Panc1 (cell line): ENCODE measurements around the gene KRT75. TPM values are rescaled to one million over a fixed set of nuclear protein-coding genes. Genes with fewer than 3 reads are reported as not detected.
A peak's percentile ranks its signal among the peaks of the same experiment; 100 is the strongest.

Experiments used
- ATAC-seq: fragments of 200-7000 bp; cut with Tn5 transposase; 2 replicates; pipeline ENCODE4 v1.9.1; 2020; ENCODE audit warnings: mild to moderate bottlenecking, moderate library complexity
- BruUV-seq: library from RNA; stranded (reverse); fragments of 400-500 nt; replicated peaks from 2 replicates; lab custom pipeline; 2021; lab: Mats Ljungman, UMichigan
- CTCF ChIA-PET: fragments of 300-600 bp; sonication (Branson Sonifier 250); formaldehyde crosslinking; loops from one replicate; lab custom pipeline; 2022; ENCODE audit warnings: antibody characterized with exemption; lab: Charles Lee
- POLR2A ChIA-PET: fragments of 300-600 bp; sonication (Branson Sonifier 250); formaldehyde crosslinking; loops from one replicate; lab custom pipeline; 2022; ENCODE audit warnings: antibody characterized with exemption; lab: Charles Lee
- DNase-seq: peaks from one replicate; pipeline ENCODE4 v3.0.0-alpha.2; 2010; ENCODE audit warnings: low read depth, low spot score
- H3K27ac ChIP-seq: 2 replicates; pipeline ENCODE4 v1.5.1; 2011; ENCODE audit warnings: mild to moderate bottlenecking, low read length, inconsistent platforms
- H3K27me3 ChIP-seq: fragments of 200-500 bp; sonication (Bioruptor generic); 2 replicates; pipeline ENCODE4 v1.6.0; 2014; ENCODE audit warnings: low read length, inconsistent platforms; ENCODE audit not compliant: control insufficient read depth, insufficient read depth
- H3K36me3 ChIP-seq: fragments of 200-500 bp; sonication (Bioruptor generic); 2 replicates; pipeline ENCODE4 v1.5.1; 2014; ENCODE audit warnings: inconsistent platforms, mild to moderate bottlenecking, low read length, moderate library complexity; ENCODE audit not compliant: control insufficient read depth, insufficient read depth
- H3K4me1 ChIP-seq: 2 replicates; pipeline ENCODE4 v1.5.1; 2011; ENCODE audit warnings: inconsistent platforms, mild to moderate bottlenecking, low read length, moderate library complexity; ENCODE audit not compliant: control insufficient read depth, insufficient read depth
- H3K4me3 ChIP-seq, 2 experiments: 2 replicates each; pipeline ENCODE4 v1.5.1; 2011 to 2012; ENCODE audit warnings: low read depth in 2 of 2, low read length in 2 of 2, mild to moderate bottlenecking in 2 of 2, inconsistent platforms in 1 of 2, moderate library complexity in 1 of 2
- H3K9me3 ChIP-seq: fragments of 200-500 bp; sonication (Bioruptor generic); 2 replicates; pipeline ENCODE4 v1.5.1; 2014; ENCODE audit warnings: low read depth, mild to moderate bottlenecking, inconsistent platforms, low read length, moderate library complexity; ENCODE audit not compliant: control insufficient read depth, insufficient read depth
- CTCF ChIP-seq: fragments of 450-650 bp; IDR thresholded peaks from 2 replicates; pipeline ENCODE4 v1.5.1; 2017; ENCODE audit warnings: mild to moderate bottlenecking
- POLR2AphosphoS5 ChIP-seq: IDR thresholded peaks from 2 replicates; pipeline ENCODE4 v1.6.1; 2012; ENCODE audit warnings: mild to moderate bottlenecking, low read depth, low read length, moderate library complexity
- REST ChIP-seq, 2 experiments: IDR thresholded peaks; 2 replicates each; pipeline ENCODE4 v1.6.1; 2011 to 2012; ENCODE audit warnings: low read depth in 2 of 2, control low read depth in 1 of 2, low read length in 1 of 2, mild to moderate bottlenecking in 1 of 2, moderate library complexity in 1 of 2; ENCODE audit not compliant: insufficient read depth in 1 of 2
- SIN3A ChIP-seq: IDR thresholded peaks from 2 replicates; pipeline ENCODE4 v1.6.1; 2012; ENCODE audit warnings: low read depth, mild to moderate bottlenecking, low read length, moderate library complexity, borderline replicate concordance; ENCODE audit not compliant: insufficient read depth
- TCF7L2 ChIP-seq: IDR thresholded peaks from 2 replicates; pipeline ENCODE4 v1.6.1; 2011; ENCODE audit warnings: mild to moderate bottlenecking, low read depth, low read length, inconsistent platforms
- in situ Hi-C: cut with HindIII; loops from 2 replicates; pipeline ENCODE4 v1.10.0; 2016; ENCODE audit warnings: low sequenced_read_pairs, low pct_unique_long_range_greater_than_20kb
- intact Hi-C: fragments of 100-400 bp; cut with micrococcal nuclease; formaldehyde crosslinking; loops from one replicate; pipeline ENCODE4 v1.10.0; 2022; ENCODE audit not compliant: unreplicated experiment
- total RNA-seq: library from RNA; stranded (reverse); gene quantifications from one replicate; pipeline ENCODE4 v1.2.1, GENCODE V29; 2021; ENCODE audit not compliant: unreplicated experiment

Gene KRT75
- total RNA-seq, 1 experiment from 2014 or later, result 0.15 TPM

GRCh38 chr12:52396656-52397055, 37.5 kb downstream of the KRT75 start:
- intact Hi-C loops (no loop called here), in situ Hi-C loops (no loop called here)
- Histone ChIP-seq H3K4me1 (no peaks in the 10 kb centered on the region), H3K4me3 (no peak overlapping the region), H3K9me3 (no peaks in the 10 kb centered on the region), H3K27me3 (0 out of 2 replicates have a peak, but pooled peaks cover 3% of the 10 kb centered on the region), H3K36me3 (no peaks in the 10 kb centered on the region), H3K27ac (no peak overlapping the region)
- CTCF ChIA-PET, result interaction anchor here (0.6 kb wide), 1 partner anchor 183 kb away, joined by 4 read pairs; no protein-coding TSS in a partner anchor
- POLR2A ChIA-PET, result no interaction called here
- BruUV-seq, result no TSS peak
- no peak for DNase-seq
- TF ChIP-seq CTCF (no peak), SIN3A (no peak), TCF7L2 (no peak), REST (IDR thresholded peaks at IDR 0.05; ENCODE audit: insufficient read depth in 1 of 2, low read depth in 2 of 2, low read length in 1 of 2) (no peak), POLR2AphosphoS5 (no peak)
- no peak for ATAC-seq

- no peak for TF ChIP-seq SIN3A
- TF ChIP-seq CTCF, result peak; percentile 74
- no peak overlapping the region for H3K4me3 ChIP-seq
- intact Hi-C loops (no loop called here), in situ Hi-C loops (no loop called here)
- H3K27me3 ChIP-seq, result 0 out of 2 replicates have a peak, but pooled peaks cover 3% of the 10 kb centered on the region
- no peaks in the 10 kb centered on the region for H3K9me3 ChIP-seq
- BruUV-seq, result no TSS peak
- no peaks in the 10 kb centered on the region for H3K4me1 ChIP-seq
- CTCF ChIA-PET, result interaction anchor here (1.1 kb wide), 1 partner anchor 482 kb away, joined by 6 read pairs; no protein-coding TSS in a partner anchor
- no peak overlapping the region for H3K27ac ChIP-seq
- DNase-seq (no peak), ATAC-seq (no peak)
- H3K36me3 ChIP-seq, result no peaks in the 10 kb centered on the region
- POLR2A ChIA-PET, result interaction anchor here (0.6 kb wide), 1 partner anchor 465 kb away, joined by 3 read pairs; no protein-coding TSS in a partner anchor
Observed at GRCh38 chr12:52395761-52396434, 38.3 kb downstream of the KRT75 start.
